HepG2 (cell line): ENCODE results near the gene LITAFD. TPM values are rescaled to one million over a fixed set of nuclear protein-coding genes. Genes with fewer than 3 reads are reported as not detected.

Experiments
- CEBPB ChIP-seq: IDR thresholded peaks from 2 replicates; pipeline ENCODE4 v1.6.1; 2011; ENCODE audit warnings: low read depth, low read length, improper control_type of control experiment, borderline replicate concordance
- HNF1A ChIP-seq, 2 experiments: sonication (generic) in 1 of 2; formaldehyde crosslinking in 1 of 2; IDR thresholded peaks; 2 replicates each; pipeline versions ENCODE4 v1.4.0 to v1.6.1; 2016 to 2020; ENCODE audit warnings: borderline replicate concordance in 1 of 2, low read depth in 1 of 2, mild to moderate bottlenecking in 1 of 2, missing genetic modification reagents in 1 of 2
- MED1 ChIP-seq: sonication (generic); formaldehyde crosslinking; IDR thresholded peaks from 2 replicates; pipeline ENCODE4 v1.4.0; 2020; ENCODE audit warnings: missing genetic modification reagents
- SALL2 ChIP-seq: sonication (generic); formaldehyde crosslinking; IDR thresholded peaks from 2 replicates; pipeline ENCODE4 v1.8.1; 2023; ENCODE audit warnings: mild to moderate bottlenecking, missing genetic modification reagents, inconsistent platforms
- SRSF4 ChIP-seq: fragments of 200-400 bp; formaldehyde crosslinking; IDR thresholded peaks from one replicate; pipeline ENCODE4 v1.6.1; 2018; ENCODE audit warnings: mild to moderate bottlenecking, low read depth, low read length, moderate library complexity; ENCODE audit not compliant: poor library complexity, severe bottlenecking
- ZNF354B ChIP-seq: sonication (generic); formaldehyde crosslinking; IDR thresholded peaks from 2 replicates; pipeline ENCODE4 v1.8.0; 2022; ENCODE audit warnings: mild to moderate bottlenecking, missing genetic modification reagents
- ZNF562 ChIP-seq: sonication (generic); formaldehyde crosslinking; IDR thresholded peaks from 2 replicates; pipeline ENCODE4 v1.8.0; 2022; ENCODE audit warnings: missing genetic modification reagents, borderline replicate concordance
- ZXDC ChIP-seq: sonication (generic); formaldehyde crosslinking; IDR thresholded peaks from 2 replicates; pipeline ENCODE4 v1.5.0; 2020; ENCODE audit warnings: mild to moderate bottlenecking, missing genetic modification reagents
- polyA plus RNA-seq, 8 experiments: library from polyadenylated mRNA; depleted of rRNA in 3 of 8; stranded (reverse) in 7 of 8; unstranded in 1 of 8; fragments of >200 nt; fragmentation: Illumina TruSeq in 4 of 8; extraction: Trizol in 4 of 8; gene quantifications; 2 replicates each; pipeline versions ENCODE4 v1.2.1 to v1.2.3, GENCODE V29; 2011 to 2016; ENCODE audit warnings: low read depth in 4 of 8, missing spikeins in 1 of 8, mixed read lengths in 1 of 8; ENCODE audit not compliant: insufficient read depth in 1 of 8
- total RNA-seq, 5 experiments: library from RNA; depleted of rRNA; stranded (reverse); fragments of >200 nt; fragmentation: Illumina TruSeq; extraction: Trizol; gene quantifications; 2 replicates each; pipeline ENCODE4 v1.2.3, GENCODE V29; 2016; ENCODE audit warnings: low read depth in 1 of 5

The LITAFD gene
- total and polyA plus RNA-seq, 2 of the 13 experiments (the other 11 are each of a cell fraction or from before 2014, with no cell fraction given) = not detected

GRCh38 chr16:8924214-8924613, 42.1 kb downstream of the LITAFD start (continued):
- TF ChIP-seq HNF1A (IDR thresholded peaks at IDR 0.05; ENCODE audit: low read depth) (no peak), HNF1A (CRISPR knock-in tag; IDR thresholded peaks at IDR 0.05; ENCODE audit: borderline replicate concordance) (no peak), MED1 (no peak), ZNF354B (no peak), ZNF562 (no peak), SALL2 (CRISPR knock-in tag) (no peak), ZXDC (CRISPR knock-in tag) (no peak), SRSF4 (no peak), CEBPB (0 out of 2 replicates have a peak, but pooled peaks have one; percentile 10)
